SH-SY5Y (cell line): Measurements from ENCODE around the gene CCL4.

Source experiments
- GATA2 ChIP-seq: IDR thresholded peaks from 2 replicates; pipeline ENCODE4 v1.6.1; 2011; ENCODE audit warnings: mild to moderate bottlenecking, low read depth, low read length
- GATA3 ChIP-seq: IDR thresholded peaks from 2 replicates; pipeline ENCODE4 v1.6.1; 2011; ENCODE audit warnings: low read depth, mild to moderate bottlenecking, low read length, moderate library complexity

- no peak for TF ChIP-seq GATA2
- no peak for TF ChIP-seq GATA3
Measured at GRCh38 chr17:36127199-36127893, 23.7 kb downstream of the CCL4 start.
